ENCODE data around the gene SEMG1. TPM values are rescaled to one million over a fixed set of nuclear protein-coding genes. Genes with fewer than 3 reads are reported as not detected.
A peak's percentile ranks its signal among the peaks of the same experiment; 100 is the strongest.

The SEMG1 gene
- total and polyA plus RNA-seq, 2 donors (not counting 1 experiment from before 2014, with no cell fraction given): not detected

DNA sequence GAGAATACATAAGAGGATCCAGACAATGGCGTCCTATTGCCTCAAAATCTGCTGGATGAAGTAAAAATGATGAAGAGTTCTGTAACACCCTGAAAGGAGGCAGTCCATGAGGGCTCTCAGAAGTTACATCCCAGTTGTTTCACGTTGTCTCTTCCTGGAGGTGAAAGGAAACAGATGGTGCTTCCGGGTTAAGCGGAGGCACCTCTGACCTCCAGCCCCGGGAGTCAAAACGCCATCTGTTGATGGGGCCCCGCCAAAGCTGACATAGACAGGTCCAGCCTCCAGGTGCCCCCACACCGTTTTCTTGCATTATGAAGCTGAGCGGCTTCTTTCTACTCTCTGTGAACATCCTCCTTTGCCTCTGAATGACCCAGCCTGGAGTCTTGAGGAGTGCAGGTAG is 23.8 kb downstream of the SEMG1 start:
- Mint-ChIP-seq H3K27me3 (peaks cover 37% of the 10 kb centered on the region), H3K27ac (no peak overlapping the region), H3K9me3 (ENCODE audit: insufficient read depth) (peaks cover 6% of the 10 kb centered on the region), H3K4me3 (no peak overlapping the region), H3K4me1 (peaks cover 1% of the 10 kb centered on the region)
- Histone ChIP-seq H3K4me1 (ENCODE audit: control insufficient read depth in 2 of 2, insufficient read depth in 2 of 2, low read length in 2 of 2) (no peaks in the 10 kb centered on the region), H3K27ac (ENCODE audit: low read length in 2 of 2) (no peak overlapping the region), H3K79me2 (ENCODE audit: control insufficient read depth, insufficient read depth, low read length) (no peaks in the 10 kb centered on the region), H3K27me3 (replicated peaks in 1 of 4; ENCODE audit: control extremely low read depth in 1 of 4, control insufficient read depth in 3 of 4, insufficient read depth in 4 of 4, low read length in 3 of 4) (peaks cover 0 to 19% (median 0%) of the 10 kb centered on the region in 4 experiments), H4K20me1 (ENCODE audit: control insufficient read depth, insufficient read depth, low read length, poor library complexity, severe bottlenecking) (no peaks in the 10 kb centered on the region), H2AFZ (ENCODE audit: insufficient read depth, low read depth, low read length, poor library complexity, severe bottlenecking) (no peak overlapping the region), H3K4me3 (ENCODE audit: control extremely low read depth in 1 of 5, extremely low read depth in 1 of 5, insufficient read depth in 1 of 5, low read depth in 2 of 5, low read length in 4 of 5) (no peak overlapping the region), H3K9ac (ENCODE audit: low read length) (no peak overlapping the region), H3K36me3 (replicated peaks in 1 of 2; ENCODE audit: control extremely low read depth in 1 of 2, control insufficient read depth in 1 of 2, extremely low read depth in 1 of 2, insufficient read depth in 2 of 2, low read length in 1 of 2) (no peaks in the 10 kb centered on the region), H3K9me3 (ENCODE audit: control extremely low read depth in 1 of 3, control insufficient read depth in 2 of 3, insufficient read depth in 1 of 3, low read length in 2 of 3) (peaks cover 0 to 10% (median 8%) of the 10 kb centered on the region in 3 donors), H3K4me2 (replicated peaks; ENCODE audit: low read depth, low read length, poor library complexity, severe bottlenecking) (no peak overlapping the region)
- no peak for ATAC-seq (ENCODE audit: low read depth)
- no peak for DNase-seq
- 67% methylated on average over 6 of the region's 9 CpGs for WGBS (ENCODE audit: insufficient coverage)
- ChIA-PET POLR2A (no interaction called here), CTCF (no interaction called here)
- TF ChIP-seq CTCF (IDR thresholded peaks at IDR 0.05) (no peak), EZH2 (IDR thresholded peaks at IDR 0.05; ENCODE audit: borderline replicate concordance, insufficient read depth, low read depth, low read length, poor library complexity, severe bottlenecking) (no peak)
- intact Hi-C loops (cut with micrococcal nuclease): no loop called here

DNA sequence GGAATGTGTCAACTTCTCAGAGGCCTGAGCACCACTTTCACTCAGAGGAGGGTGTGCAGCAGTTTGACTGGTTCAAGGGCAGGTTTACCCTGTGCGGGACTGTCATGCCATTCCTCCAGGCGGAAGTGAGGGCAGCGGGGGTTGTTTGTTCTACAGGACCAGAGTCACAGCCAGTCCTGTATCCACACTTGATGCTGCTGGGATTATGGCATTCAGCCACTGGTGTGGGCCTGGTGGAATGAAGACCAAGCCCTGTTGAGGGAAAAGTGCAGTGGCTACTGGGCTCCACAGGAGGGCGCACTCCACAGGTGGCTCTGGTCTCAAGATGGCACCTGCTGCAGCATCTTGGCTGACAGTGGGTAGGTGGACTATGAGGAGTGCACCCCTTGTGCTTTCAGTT is 29.2 kb downstream of the SEMG1 start:
- POLR2A ChIA-PET: no interaction called here
- peak; percentile 27 for TF ChIP-seq CTCF (IDR thresholded peaks at IDR 0.05)
- no peak for TF ChIP-seq EZH2 (IDR thresholded peaks at IDR 0.05; ENCODE audit: borderline replicate concordance, insufficient read depth, low read depth, low read length, poor library complexity, severe bottlenecking)

More for the DNA sequence above, 29.2 kb downstream of the SEMG1 start:
- Histone ChIP-seq H3K36me3 (replicated peaks in 1 of 2; ENCODE audit: control extremely low read depth in 1 of 2, control insufficient read depth in 1 of 2, extremely low read depth in 1 of 2, insufficient read depth in 2 of 2, low read length in 1 of 2) (no peaks in the 10 kb centered on the region), H3K27me3 (replicated peaks in 1 of 4; ENCODE audit: control extremely low read depth in 1 of 4, control insufficient read depth in 3 of 4, insufficient read depth in 4 of 4, low read length in 3 of 4) (peaks cover 0 to 14% (median 2%) of the 10 kb centered on the region in 4 experiments), H3K4me2 (replicated peaks; ENCODE audit: low read depth, low read length, poor library complexity, severe bottlenecking) (no peak overlapping the region), H3K4me3 (ENCODE audit: control extremely low read depth in 1 of 5, extremely low read depth in 1 of 5, insufficient read depth in 1 of 5, low read depth in 2 of 5, low read length in 4 of 5) (no peak overlapping the region), H2AFZ (ENCODE audit: insufficient read depth, low read depth, low read length, poor library complexity, severe bottlenecking) (no peak overlapping the region), H3K27ac (ENCODE audit: low read length in 2 of 2) (no peak overlapping the region), H3K9me3 (ENCODE audit: control extremely low read depth in 1 of 3, control insufficient read depth in 2 of 3, insufficient read depth in 1 of 3, low read length in 2 of 3) (peaks cover 0 to 14% (median 11%) of the 10 kb centered on the region in 3 donors), H4K20me1 (ENCODE audit: control insufficient read depth, insufficient read depth, low read length, poor library complexity, severe bottlenecking) (no peaks in the 10 kb centered on the region), H3K9ac (ENCODE audit: low read length) (no peak overlapping the region), H3K79me2 (ENCODE audit: control insufficient read depth, insufficient read depth, low read length) (no peaks in the 10 kb centered on the region), H3K4me1 (ENCODE audit: control insufficient read depth in 2 of 2, insufficient read depth in 2 of 2, low read length in 2 of 2) (no peaks in the 10 kb centered on the region)
- Mint-ChIP-seq H3K9me3 (ENCODE audit: insufficient read depth) (peaks cover 6% of the 10 kb centered on the region), H3K4me3 (no peak overlapping the region), H3K27ac (no peak overlapping the region), H3K27me3 (peaks cover 43% of the 10 kb centered on the region), H3K4me1 (peaks cover 1% of the 10 kb centered on the region)
- DNase-seq (peak; percentile 7), ATAC-seq (ENCODE audit: low read depth) (no peak)
- CTCF ChIA-PET: no interaction called here
- whole genome bisulfite sequencing (ENCODE audit: insufficient coverage): 83% methylated on average over 4 of the region's 4 CpGs
- intact Hi-C loops (cut with micrococcal nuclease): no loop called here
